Testis (tissue), 5 donors: ENCODE results near the gene ANGPTL4. TPM values are rescaled to one million over a fixed set of nuclear protein-coding genes. Genes with fewer than 3 reads are reported as not detected.
"Not testable (repeated sequence)": the region's sequence is repeated elsewhere in the genome, so short reads cannot be mapped to it uniquely, and the experiment has no call there.

ENCODE experiments used
- DNase-seq: peaks from one replicate; pipeline ENCODE4 v3.0.0-alpha.2; 2019
- H3K27ac ChIP-seq, 2 donors: fragments of 200-600 bp; sonication (generic); one replicate each; pipeline ENCODE4 v1.5.1; 2019
- H3K27me3 ChIP-seq: fragments of 200-600 bp; sonication (generic); one replicate; pipeline ENCODE4 v1.5.1; 2019
- H3K36me3 ChIP-seq: fragments of 200-600 bp; sonication (generic); one replicate; pipeline ENCODE4 v1.5.1; 2017; ENCODE audit warnings: low read depth; ENCODE audit errors: missing control alignments
- H3K4me1 ChIP-seq: fragments of 200-600 bp; sonication (generic); one replicate; pipeline ENCODE4 v1.5.1; 2019
- H3K4me3 ChIP-seq, 2 donors: fragments of 200-600 bp; sonication (generic); one replicate each; pipeline ENCODE4 v1.5.1; 2017 to 2019
- H3K9me3 ChIP-seq: fragments of 200-600 bp; sonication (generic); one replicate; pipeline ENCODE4 v1.5.1; 2017
- CTCF ChIP-seq, 3 experiments: fragments of 450-650 bp in 2 of 3; fragments of 200-600 bp in 1 of 3; sonication (generic) in 1 of 3; IDR thresholded peaks; one replicate each; pipeline ENCODE4 v1.5.1; 2016 to 2019; ENCODE audit warnings: antibody characterized with exemption in 3 of 3, mild to moderate bottlenecking in 2 of 3, moderate library complexity in 1 of 3
- POLR2A ChIP-seq: fragments of 450-650 bp; IDR thresholded peaks from one replicate; pipeline ENCODE4 v1.6.1; 2017; ENCODE audit warnings: antibody characterized with exemption, mild to moderate bottlenecking, moderate library complexity
- WGBS, 2 donors: methylation state at CpG; one replicate each; pipeline ENCODE4 v1.1.5; 2018; 5-methylcytosine and 5-hydroxymethylcytosine counted together
- intact Hi-C: fragments of 100-400 bp; cut with DNase I; formaldehyde crosslinking; loops from one replicate; pipeline ENCODE4 v1.15.1; 2023; ENCODE audit warnings: low total_unique reads
- long read RNA-seq, 2 donors: transcript quantifications; one replicate each; lab custom pipeline, GENCODE V29; 2026
- polyA plus RNA-seq: library from polyadenylated mRNA; stranded (reverse); fragments of 350-450 nt; fragmentation: Illumina TruSeq; extraction: RNeasy Lipid Tissue Mini Kit (QIAGEN cat#74804); gene quantifications from one replicate; pipeline ENCODE4 v1.2.3, GENCODE V29; 2014; ENCODE audit warnings: low read depth, low replicate concordance; ENCODE audit not compliant: insufficient read depth
- total RNA-seq, 2 donors: library from RNA; depleted of rRNA; stranded (reverse); fragments of >200 nt; gene quantifications; one replicate each; pipeline ENCODE4 v1.2.3, GENCODE V29; 2016

Gene ANGPTL4
- 10 to 100 TPM; 10.2 to 18.5 TPM for total RNA-seq
- polyA plus RNA-seq, result 10.0 TPM
- long read RNA-seq, donor 1, partial matches to known transcripts, result 0 of 2 reads
- long read RNA-seq, donor 1, other reads (novel, unspliced or antisense), result 0 of 2 reads
- long read RNA-seq, donor 2, partial matches to known transcripts, result 0 of 1 reads
- long read RNA-seq, donor 2, other reads (novel, unspliced or antisense), result 0 of 1 reads

GRCh38 chr19:8363803-8364771, at the start of gene ANGPTL4:
Gene ANGPTL4, plus strand, starts transcription at chr19:8364155. Its CDS starts 167 bp downstream, at chr19:8364322.
- Histone ChIP-seq H3K9me3 (no peaks in the 10 kb centered on the region), H3K4me3 (peak within 1 kb of the TSS; percentile 56 to 66), H3K36me3 (no peaks in the 10 kb centered on the region), H3K27ac (peak within 1 kb of the TSS; percentile 55 to 76), H3K4me1 (peaks cover 22% of the 10 kb centered on the region), H3K27me3 (no peaks in the 10 kb centered on the region)
- peak; percentile 24 for TF ChIP-seq POLR2A
- no peak for TF ChIP-seq CTCF (IDR thresholded peaks at IDR 0.05)
- 0 to 1% methylated on average over 12 to 52 of the region's 81 CpGs for WGBS, 2 donors
- intact Hi-C loops, result no loop called here
- peak; percentile 77 for DNase-seq

GRCh38 chr19:8314981-8315640, 48.8 kb upstream of the ANGPTL4 start:
- H3K27me3 ChIP-seq, H3K27ac ChIP-seq, intact Hi-C loops, H3K9me3 ChIP-seq, H3K36me3 ChIP-seq, DNase-seq, H3K4me3 ChIP-seq, H3K4me1 ChIP-seq: not testable (repeated sequence)
- WGBS, 2 donors, result 81 to 86% methylated on average over 10 to 11 of the region's 11 CpGs

GRCh38 chr19:8316351-8317125, 47.4 kb upstream of the ANGPTL4 start:
- Histone ChIP-seq H3K9me3 (no peaks in the 10 kb centered on the region), H3K27ac (no peak overlapping the region), H3K27me3 (no peaks in the 10 kb centered on the region), H3K4me3 (no peak overlapping the region), H3K4me1 (peaks cover 9% of the 10 kb centered on the region), H3K36me3 (no peaks in the 10 kb centered on the region)
- TF ChIP-seq POLR2A (no peak), CTCF (IDR thresholded peaks at IDR 0.05) (no peak)
- 85 to 88% methylated on average over 13 to 14 of the region's 14 CpGs for WGBS, 2 donors
- DNase-seq, result no peak
- intact Hi-C loops, result no loop called here

- H3K36me3 ChIP-seq, intact Hi-C loops: not testable (repeated sequence)
- WGBS, 2 donors, result 77 to 82% methylated on average over 9 of the region's 9 CpGs
Observed at GRCh38 chr19:8318835-8319234, 45.1 kb upstream of the ANGPTL4 start.

GRCh38 chr19:8319807-8320520, 44.0 kb upstream of the ANGPTL4 start:
- intact Hi-C loops, result no loop called here

More at GRCh38 chr19:8318835-8319234, 45.1 kb upstream of the ANGPTL4 start:
- peaks cover 18% of the 10 kb centered on the region for H3K4me1 ChIP-seq
- H3K9me3 ChIP-seq, H3K27me3 ChIP-seq, H3K27ac ChIP-seq, DNase-seq, H3K4me3 ChIP-seq: not testable (repeated sequence)

More at GRCh38 chr19:8319807-8320520, 44.0 kb upstream of the ANGPTL4 start:
- no peak for TF ChIP-seq CTCF (IDR thresholded peaks at IDR 0.05)
- TF ChIP-seq POLR2A, result no peak
- H3K4me1 ChIP-seq, result peaks cover 18% of the 10 kb centered on the region
- H3K27ac ChIP-seq, result no peak overlapping the region
- WGBS, 2 donors, result 71 to 73% methylated on average over 19 of the region's 19 CpGs
- H3K9me3 ChIP-seq, result no peaks in the 10 kb centered on the region
- H3K27me3 ChIP-seq, result no peaks in the 10 kb centered on the region
- DNase-seq, result no peak
- no peaks in the 10 kb centered on the region for H3K36me3 ChIP-seq
- peak overlapping the region; percentile 93 to 95 for H3K4me3 ChIP-seq
